Right atrium auricular region (tissue), 2 donors: ENCODE results near the gene KIR2DL3. TPM values are rescaled to one million over a fixed set of nuclear protein-coding genes. Genes with fewer than 3 reads are reported as not detected.
A peak's percentile ranks its signal among the peaks of the same experiment; 100 is the strongest.
"Not testable (repeated sequence)": the region's sequence is repeated elsewhere in the genome, so short reads cannot be mapped to it uniquely, and the experiment has no call there.

ENCODE experiments used
- DNase-seq: peaks from one replicate; pipeline ENCODE4 v3.0.0-alpha.2; 2019; ENCODE audit warnings: low spot score
- H3K27ac ChIP-seq, 2 donors: fragments of 200-600 bp; sonication (generic); 1 replicate in 1 of 2; 2 replicates in 1 of 2; pipeline ENCODE4 v1.5.1; 2016 to 2019
- H3K27me3 ChIP-seq, 2 donors: fragments of 200-600 bp; sonication (generic); one replicate each; pipeline versions ENCODE4 v1.5.1 to v1.6.0; 2017 to 2019
- H3K36me3 ChIP-seq: fragments of 200-600 bp; sonication (generic); one replicate; pipeline ENCODE4 v1.5.1; 2016
- H3K4me1 ChIP-seq, 2 donors: fragments of 200-600 bp; sonication (generic); one replicate each; pipeline versions ENCODE4 v1.5.1 to v1.6.0; 2017 to 2019
- H3K4me3 ChIP-seq, 2 donors: fragments of 200-600 bp; sonication (generic); 1 replicate in 1 of 2; 2 replicates in 1 of 2; pipeline ENCODE4 v1.5.1; 2017 to 2019; ENCODE audit warnings: mild to moderate bottlenecking in 1 of 2, moderate library complexity in 1 of 2
- H3K9me3 ChIP-seq, 2 donors: fragments of 200-600 bp; sonication (generic); one replicate each; pipeline ENCODE4 v1.5.1; 2019
- total RNA-seq, 2 donors: library from RNA; depleted of rRNA; stranded (reverse); fragments of >200 nt; gene quantifications; one replicate each; pipeline ENCODE4 v1.1.0, GENCODE V29; 2016
- TF ChIP-seq, protein P1 (sequence below), 2 donors: fragments of 200-600 bp; sonication (generic); IDR thresholded peaks; one replicate each; pipeline ENCODE4 v1.5.1; 2019; ENCODE audit warnings: antibody characterized with exemption in 2 of 2

Gene KIR2DL3
- total RNA-seq, 2 donors from 2014 or later = not detected

DNA sequence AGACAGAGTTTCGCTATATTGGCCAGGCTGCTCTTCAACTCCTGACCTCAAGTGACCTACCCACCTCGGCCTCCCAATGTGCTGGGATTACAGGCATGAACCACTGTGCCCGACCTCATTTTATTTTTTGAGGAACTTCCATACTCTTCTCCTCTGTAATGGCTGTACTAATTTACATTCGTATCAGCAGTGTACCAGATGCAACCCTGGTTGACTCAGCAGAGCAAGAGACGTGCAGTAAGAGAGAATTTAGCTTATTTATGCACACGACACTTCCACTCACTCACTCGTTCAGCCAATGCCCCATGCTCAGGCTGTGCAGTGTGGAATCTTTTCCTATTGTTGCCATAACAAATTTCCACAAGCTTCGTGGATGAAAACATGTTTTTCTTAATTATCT lies 7.1 kb upstream of the KIR2DL3 start:
- TF ChIP-seq, protein P1, sequence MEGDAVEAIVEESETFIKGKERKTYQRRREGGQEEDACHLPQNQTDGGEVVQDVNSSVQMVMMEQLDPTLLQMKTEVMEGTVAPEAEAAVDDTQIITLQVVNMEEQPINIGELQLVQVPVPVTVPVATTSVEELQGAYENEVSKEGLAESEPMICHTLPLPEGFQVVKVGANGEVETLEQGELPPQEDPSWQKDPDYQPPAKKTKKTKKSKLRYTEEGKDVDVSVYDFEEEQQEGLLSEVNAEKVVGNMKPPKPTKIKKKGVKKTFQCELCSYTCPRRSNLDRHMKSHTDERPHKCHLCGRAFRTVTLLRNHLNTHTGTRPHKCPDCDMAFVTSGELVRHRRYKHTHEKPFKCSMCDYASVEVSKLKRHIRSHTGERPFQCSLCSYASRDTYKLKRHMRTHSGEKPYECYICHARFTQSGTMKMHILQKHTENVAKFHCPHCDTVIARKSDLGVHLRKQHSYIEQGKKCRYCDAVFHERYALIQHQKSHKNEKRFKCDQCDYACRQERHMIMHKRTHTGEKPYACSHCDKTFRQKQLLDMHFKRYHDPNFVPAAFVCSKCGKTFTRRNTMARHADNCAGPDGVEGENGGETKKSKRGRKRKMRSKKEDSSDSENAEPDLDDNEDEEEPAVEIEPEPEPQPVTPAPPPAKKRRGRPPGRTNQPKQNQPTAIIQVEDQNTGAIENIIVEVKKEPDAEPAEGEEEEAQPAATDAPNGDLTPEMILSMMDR (IDR thresholded peaks at IDR 0.05) = no peak
- Histone ChIP-seq H3K9me3 (peaks cover 0 to 6% of the 10 kb centered on the region in 2 donors), H3K4me3 (no peak overlapping the region), H3K36me3 (no peaks in the 10 kb centered on the region), H3K4me1 (no peaks in the 10 kb centered on the region), H3K27me3 (no peaks in the 10 kb centered on the region), H3K27ac (no peak overlapping the region)
- peak; percentile 30 for DNase-seq

- Histone ChIP-seq H3K27ac (no peak overlapping the region), H3K27me3 (no peaks in the 10 kb centered on the region), H3K36me3 (no peaks in the 10 kb centered on the region), H3K9me3 (no peaks in the 10 kb centered on the region), H3K4me3 (no peak overlapping the region), H3K4me1 (no peaks in the 10 kb centered on the region)
- TF ChIP-seq, protein P1 (IDR thresholded peaks at IDR 0.05) = no peak
- no peak for DNase-seq
These were observed 402 bp downstream of the KIR2DL3 start for GRCh38 chr19:54738715-54739114.

GRCh38 chr19:54739587-54740497 lies 1.5 kb downstream of the KIR2DL3 start:
- no peaks in the 10 kb centered on the region for H3K27me3 ChIP-seq
- H3K9me3 ChIP-seq = no peaks in the 10 kb centered on the region
- no peak overlapping the region for H3K27ac ChIP-seq
- H3K4me3 ChIP-seq = no peak overlapping the region
- TF ChIP-seq, protein P1 (IDR thresholded peaks at IDR 0.05) = no peak
- no peaks in the 10 kb centered on the region for H3K4me1 ChIP-seq
- H3K36me3 ChIP-seq = no peaks in the 10 kb centered on the region
- DNase-seq = no peak

DNA sequence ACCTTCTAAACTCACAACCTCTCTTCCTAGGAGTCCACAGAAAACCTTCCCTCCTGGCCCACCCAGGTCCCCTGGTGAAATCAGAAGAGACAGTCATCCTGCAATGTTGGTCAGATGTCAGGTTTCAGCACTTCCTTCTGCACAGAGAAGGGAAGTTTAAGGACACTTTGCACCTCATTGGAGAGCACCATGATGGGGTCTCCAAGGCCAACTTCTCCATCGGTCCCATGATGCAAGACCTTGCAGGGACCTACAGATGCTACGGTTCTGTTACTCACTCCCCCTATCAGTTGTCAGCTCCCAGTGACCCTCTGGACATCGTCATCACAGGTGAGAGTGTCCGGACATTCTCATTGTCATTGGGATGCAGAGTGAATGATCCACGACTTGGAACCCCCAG lies 3.6 kb downstream of the KIR2DL3 start:
- H3K27me3 ChIP-seq, H3K4me1 ChIP-seq, DNase-seq, H3K27ac ChIP-seq, H3K4me3 ChIP-seq, H3K36me3 ChIP-seq, H3K9me3 ChIP-seq: not testable (repeated sequence)

DNA sequence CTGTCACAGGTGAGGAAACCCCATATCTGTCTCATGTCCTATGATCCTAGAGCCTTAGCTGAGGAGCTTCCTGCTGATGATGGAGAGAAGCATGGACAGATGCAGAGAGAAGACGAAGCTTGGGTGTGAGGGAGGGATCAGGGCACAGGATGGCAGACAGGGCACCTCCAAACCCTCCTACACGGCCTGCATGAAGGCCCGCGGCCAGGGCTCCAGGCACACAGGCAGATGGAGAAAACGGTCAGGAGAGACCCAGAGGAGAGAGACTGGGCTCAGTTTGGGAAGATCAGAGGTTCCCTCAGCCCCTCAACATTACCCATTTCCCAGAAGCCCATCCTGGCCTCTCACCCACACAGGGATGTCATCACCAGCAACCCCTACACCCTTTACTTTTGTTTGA lies 5.8 kb downstream of the KIR2DL3 start:
- H3K4me3 ChIP-seq, H3K27me3 ChIP-seq, H3K4me1 ChIP-seq, H3K9me3 ChIP-seq, H3K27ac ChIP-seq, DNase-seq, H3K36me3 ChIP-seq: not testable (repeated sequence)

GRCh38 chr19:54747614-54748322 lies 9.5 kb downstream of the KIR2DL3 start:
- not testable (repeated sequence) for H3K36me3 ChIP-seq, H3K4me3 ChIP-seq, H3K9me3 ChIP-seq, DNase-seq, H3K27ac ChIP-seq, H3K4me1 ChIP-seq, H3K27me3 ChIP-seq

DNA sequence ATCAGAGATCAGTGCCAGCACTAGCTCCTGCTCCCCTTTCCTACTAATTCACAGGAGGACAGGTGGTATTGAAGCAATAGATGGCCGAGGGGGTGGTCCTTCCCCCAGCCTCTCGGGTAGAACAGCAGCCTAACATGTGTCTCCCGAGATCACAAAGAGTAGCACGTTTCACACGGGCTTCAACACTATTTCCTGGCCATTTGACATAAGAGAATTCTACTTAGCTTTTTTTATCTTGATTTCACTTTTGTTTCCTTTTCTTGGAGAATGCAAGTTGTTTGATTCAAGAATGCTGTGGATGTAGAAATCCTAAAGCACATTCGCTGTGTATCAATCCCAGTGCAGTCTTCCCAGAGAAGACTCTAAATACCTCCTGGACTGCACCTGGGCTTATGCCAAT lies 12.0 kb downstream of the KIR2DL3 start:
- H3K27me3 ChIP-seq, H3K36me3 ChIP-seq, H3K9me3 ChIP-seq, H3K27ac ChIP-seq, DNase-seq, H3K4me3 ChIP-seq, H3K4me1 ChIP-seq: not testable (repeated sequence)

- H3K36me3 ChIP-seq, H3K4me3 ChIP-seq, DNase-seq, H3K27ac ChIP-seq, H3K27me3 ChIP-seq, H3K9me3 ChIP-seq, H3K4me1 ChIP-seq: not testable (repeated sequence)
These were observed 18.1 kb downstream of the KIR2DL3 start for GRCh38 chr19:54756204-54757110.

DNA sequence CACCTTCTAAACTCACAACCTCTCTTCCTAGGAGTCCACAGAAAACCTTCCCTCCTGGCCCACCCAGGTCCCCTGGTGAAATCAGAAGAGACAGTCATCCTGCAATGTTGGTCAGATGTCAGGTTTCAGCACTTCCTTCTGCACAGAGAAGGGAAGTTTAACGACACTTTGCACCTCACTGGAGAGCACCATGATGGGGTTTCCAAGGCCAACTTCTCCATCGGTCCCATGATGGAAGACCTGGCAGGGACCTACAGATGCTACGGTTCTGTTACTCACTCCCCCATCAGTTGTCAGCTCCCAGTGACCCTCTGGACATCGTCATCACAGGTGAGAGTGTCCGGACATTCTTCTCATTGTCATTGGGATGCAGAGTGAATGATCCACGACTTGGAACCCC lies 20.3 kb downstream of the KIR2DL3 start:
- not testable (repeated sequence) for H3K4me3 ChIP-seq, H3K36me3 ChIP-seq, DNase-seq, H3K9me3 ChIP-seq, H3K4me1 ChIP-seq, H3K27ac ChIP-seq, H3K27me3 ChIP-seq

GRCh38 chr19:54764219-54764618 lies 25.9 kb downstream of the KIR2DL3 start:
- not testable (repeated sequence) for H3K4me3 ChIP-seq, H3K36me3 ChIP-seq, H3K27ac ChIP-seq, H3K27me3 ChIP-seq, DNase-seq, H3K4me1 ChIP-seq
- H3K9me3 ChIP-seq = peaks cover 0 to 10% of the 10 kb centered on the region in 2 donors

DNA sequence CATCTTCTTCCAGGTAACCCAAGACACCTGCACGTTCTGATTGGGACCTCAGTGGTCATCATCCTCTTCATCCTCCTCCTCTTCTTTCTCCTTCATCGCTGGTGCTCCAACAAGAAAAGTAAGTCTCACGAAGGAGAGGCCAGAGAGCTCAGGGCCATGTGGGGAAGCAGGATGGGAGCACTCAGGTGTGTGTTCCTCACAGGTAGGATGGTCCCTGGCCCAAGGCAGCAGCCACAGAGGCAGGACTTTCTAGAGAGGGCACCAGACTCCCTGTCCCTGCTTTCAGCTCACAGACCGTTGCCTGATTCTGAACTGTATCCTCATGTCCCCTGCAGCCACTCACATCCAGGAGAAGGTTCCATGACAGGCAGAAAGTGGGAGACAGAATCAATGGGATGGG lies 28.2 kb downstream of the KIR2DL3 start:
- DNase-seq, H3K27me3 ChIP-seq, H3K36me3 ChIP-seq, H3K4me1 ChIP-seq, H3K4me3 ChIP-seq, H3K27ac ChIP-seq: not testable (repeated sequence)
- H3K9me3 ChIP-seq = peaks cover 0 to 10% of the 10 kb centered on the region in 2 donors
